Measurements from ENCODE around the gene LDLR.
"Not testable (repeated sequence)": the region's sequence is repeated elsewhere in the genome, so short reads cannot be mapped to it uniquely, and the experiment has no call there.

Gene LDLR

DNA sequence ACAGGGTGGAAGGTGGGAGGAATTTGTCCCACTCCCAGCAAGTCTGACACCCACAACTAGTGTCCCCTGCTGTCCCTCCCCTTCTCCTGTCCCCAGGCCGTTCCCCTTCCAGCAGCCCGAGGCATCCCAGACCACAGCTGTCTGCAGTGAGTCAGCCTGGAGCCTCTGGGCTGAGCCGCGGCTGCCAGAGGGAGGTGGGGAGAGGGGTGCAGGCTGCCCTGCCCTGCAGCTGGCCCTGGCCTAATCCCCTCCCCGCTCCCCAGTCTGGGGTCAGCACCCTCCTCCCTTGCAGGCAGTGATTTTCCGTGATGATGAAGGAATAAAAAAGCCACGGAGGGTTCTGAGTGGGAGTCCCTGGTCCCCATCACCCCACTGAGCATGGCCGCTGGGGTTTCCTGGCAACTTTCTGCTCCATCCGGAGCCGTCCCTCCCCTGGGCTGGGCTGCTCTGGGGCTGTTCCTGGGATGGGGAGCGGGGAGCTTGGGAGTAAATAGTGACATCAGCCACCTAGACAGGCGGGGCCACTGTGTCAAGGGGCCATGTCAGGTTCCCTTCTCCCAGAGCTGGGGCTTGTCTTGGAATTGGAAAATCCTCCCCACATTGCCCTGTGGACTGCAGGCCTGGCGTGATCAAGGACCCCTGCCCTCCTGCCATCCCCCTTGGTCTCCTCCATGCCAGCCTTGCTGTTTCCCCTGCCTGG, 49.5 kb downstream of the LDLR start:
- Histone ChIP-seq H3K4me3 (peak overlapping the region; percentile 12), H3K9me3 (ENCODE audit: low read depth, low read length) (no peaks in the 10 kb centered on the region), H3K27ac (peak overlapping the region; percentile 42; the same call in 1 of the 2 replicates), H3K36me3 (ENCODE audit: insufficient read depth, low read length) (no peaks in the 10 kb centered on the region), H3K9ac (ENCODE audit: insufficient read length) (no peak overlapping the region)
- peak; percentile 19 for TF ChIP-seq FOXP2 (optimal IDR thresholded peaks at IDR 0.05; ENCODE audit: control extremely low read depth, extremely low read length, insufficient read depth)
- no peak; the same call in 1 of the 2 replicates for TF ChIP-seq POLR2AphosphoS5 (IDR thresholded peaks at IDR 0.05; ENCODE audit: borderline replicate concordance, low read depth, low read length)
- DNase-seq (ENCODE audit: low read depth, low spot score), result no peak

- H3K27ac ChIP-seq; H3K9ac ChIP-seq (ENCODE audit: insufficient read length); H3K36me3 ChIP-seq (ENCODE audit: insufficient read depth, low read length); H3K4me3 ChIP-seq; H3K9me3 ChIP-seq (ENCODE audit: low read depth, low read length); DNase-seq (ENCODE audit: low read depth, low spot score): not testable (repeated sequence)
Measured at GRCh38 chr19:11140023-11140538, 50.8 kb downstream of the LDLR start.

- Histone ChIP-seq H3K9ac (ENCODE audit: insufficient read length) (no peak overlapping the region), H3K4me3 (no peak overlapping the region), H3K36me3 (ENCODE audit: insufficient read depth, low read length) (peaks cover 8% of the 10 kb centered on the region), H3K27ac (no peak overlapping the region), H3K9me3 (ENCODE audit: low read depth, low read length) (no peaks in the 10 kb centered on the region)
- no peak for DNase-seq (ENCODE audit: low read depth, low spot score)
- no peak for TF ChIP-seq POLR2AphosphoS5 (IDR thresholded peaks at IDR 0.05; ENCODE audit: borderline replicate concordance, low read depth, low read length)
- TF ChIP-seq EZH2 (IDR thresholded peaks at IDR 0.05), result no peak
- no peak for TF ChIP-seq FOXP2 (optimal IDR thresholded peaks at IDR 0.05; ENCODE audit: control extremely low read depth, extremely low read length, insufficient read depth)
Measured at GRCh38 chr19:11140896-11141295, 51.6 kb downstream of the LDLR start.

DNA sequence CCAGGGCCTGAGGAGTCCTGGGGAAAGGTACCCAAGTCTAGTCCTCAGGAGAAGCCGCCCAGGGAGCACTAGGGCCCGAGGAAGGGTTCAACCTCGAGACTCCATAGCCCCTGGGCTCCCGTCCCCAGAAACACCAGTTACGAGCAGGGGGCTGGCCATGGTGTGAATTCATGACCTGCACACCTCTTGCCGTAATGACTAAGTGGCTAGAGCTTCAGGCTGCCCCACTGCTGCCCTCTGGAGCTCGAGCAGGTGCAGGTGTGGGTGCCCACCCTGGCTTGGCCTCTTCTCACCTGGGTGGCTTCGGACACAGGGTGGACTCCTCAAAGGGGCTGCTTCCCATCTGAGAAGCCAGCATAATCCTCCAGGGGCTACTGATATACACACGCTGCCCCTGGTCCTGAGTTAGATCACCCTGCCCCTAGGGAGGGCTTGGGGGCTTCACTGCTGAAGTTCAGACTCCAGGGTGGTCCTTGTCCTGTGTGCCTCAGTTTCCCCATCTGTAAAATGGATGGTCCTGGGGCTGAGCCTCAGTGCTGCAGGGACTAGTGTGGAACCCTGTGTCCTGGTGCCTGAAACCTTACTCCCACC, 52.8 kb downstream of the LDLR start:
- DNase-seq (ENCODE audit: low read depth, low spot score), result no peak
- H3K9me3 ChIP-seq (ENCODE audit: low read depth, low read length), result no peaks in the 10 kb centered on the region
- no peak overlapping the region for H3K9ac ChIP-seq (ENCODE audit: insufficient read length)
- H3K4me3 ChIP-seq, result no peak overlapping the region
- H3K36me3 ChIP-seq (ENCODE audit: insufficient read depth, low read length), result peaks cover 15% of the 10 kb centered on the region
- TF ChIP-seq FOXP2 (optimal IDR thresholded peaks at IDR 0.05; ENCODE audit: control extremely low read depth, extremely low read length, insufficient read depth) (no peak), EZH2 (IDR thresholded peaks at IDR 0.05) (no peak), POLR2AphosphoS5 (IDR thresholded peaks at IDR 0.05; ENCODE audit: borderline replicate concordance, low read depth, low read length) (no peak; the same call in 1 of the 2 replicates)
- no peak overlapping the region for H3K27ac ChIP-seq

DNA sequence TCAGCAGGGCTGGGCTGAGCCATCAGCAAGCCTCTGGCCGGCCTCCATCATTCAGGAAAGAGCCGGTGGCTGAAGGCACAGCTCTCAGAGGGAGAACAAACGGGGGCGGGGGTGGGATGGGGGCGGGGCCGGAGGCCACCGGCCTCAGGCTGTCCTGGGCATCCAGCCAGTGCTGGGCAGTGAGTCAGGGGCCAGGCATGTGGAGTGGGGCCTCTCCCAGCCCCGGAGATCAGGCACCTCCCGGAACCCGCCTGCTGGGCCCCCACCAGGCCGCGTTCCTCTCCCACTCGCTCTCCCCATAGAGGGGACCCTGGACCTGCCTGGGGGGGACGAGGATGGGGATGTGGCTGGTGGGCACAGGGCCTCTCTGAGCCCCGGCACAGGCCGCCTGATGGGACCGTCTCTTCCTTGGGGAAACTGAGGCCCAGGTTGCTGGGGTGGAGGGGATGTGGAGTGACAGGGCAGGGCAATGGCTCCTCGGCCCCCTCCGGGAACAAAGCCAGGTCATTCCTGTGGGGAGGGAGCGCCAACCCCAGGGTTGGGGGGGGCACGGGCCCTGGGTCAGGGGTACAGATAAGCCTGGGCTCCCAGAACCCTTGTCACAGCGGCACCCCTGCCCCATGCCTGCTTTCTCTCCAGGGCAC, 53.4 kb downstream of the LDLR start:
- H3K36me3 ChIP-seq (ENCODE audit: insufficient read depth, low read length), result peaks cover 21% of the 10 kb centered on the region
- H3K4me3 ChIP-seq, result peak overlapping the region; percentile 45
- H3K27ac ChIP-seq, result peak overlapping the region; percentile 62; the same call in 1 of the 2 replicates
- DNase-seq (ENCODE audit: low read depth, low spot score), result no peak
- no peak for TF ChIP-seq POLR2AphosphoS5 (IDR thresholded peaks at IDR 0.05; ENCODE audit: borderline replicate concordance, low read depth, low read length)
- no peak for TF ChIP-seq EZH2 (IDR thresholded peaks at IDR 0.05)
- peak; percentile 2 for TF ChIP-seq FOXP2 (optimal IDR thresholded peaks at IDR 0.05; ENCODE audit: control extremely low read depth, extremely low read length, insufficient read depth)
- H3K9ac ChIP-seq (ENCODE audit: insufficient read length), result peak overlapping the region; percentile 22
- H3K9me3 ChIP-seq (ENCODE audit: low read depth, low read length), result no peaks in the 10 kb centered on the region

GRCh38 chr19:11145536-11145924, 56.3 kb downstream of the LDLR start:
- no peaks in the 10 kb centered on the region for H3K9me3 ChIP-seq (ENCODE audit: low read depth, low read length)
- H3K9ac ChIP-seq (ENCODE audit: insufficient read length), result no peak overlapping the region
- DNase-seq (ENCODE audit: low read depth, low spot score), result no peak
- peaks cover 34% of the 10 kb centered on the region for H3K36me3 ChIP-seq (ENCODE audit: insufficient read depth, low read length)
- H3K27ac ChIP-seq, result 0 out of 2 replicates have a peak overlapping the region, but pooled peaks have one; percentile 59
- no peak overlapping the region for H3K4me3 ChIP-seq
- TF ChIP-seq FOXP2 (optimal IDR thresholded peaks at IDR 0.05; ENCODE audit: control extremely low read depth, extremely low read length, insufficient read depth), result no peak
- TF ChIP-seq POLR2AphosphoS5 (IDR thresholded peaks at IDR 0.05; ENCODE audit: borderline replicate concordance, low read depth, low read length), result no peak
- TF ChIP-seq EZH2 (IDR thresholded peaks at IDR 0.05), result no peak

DNA sequence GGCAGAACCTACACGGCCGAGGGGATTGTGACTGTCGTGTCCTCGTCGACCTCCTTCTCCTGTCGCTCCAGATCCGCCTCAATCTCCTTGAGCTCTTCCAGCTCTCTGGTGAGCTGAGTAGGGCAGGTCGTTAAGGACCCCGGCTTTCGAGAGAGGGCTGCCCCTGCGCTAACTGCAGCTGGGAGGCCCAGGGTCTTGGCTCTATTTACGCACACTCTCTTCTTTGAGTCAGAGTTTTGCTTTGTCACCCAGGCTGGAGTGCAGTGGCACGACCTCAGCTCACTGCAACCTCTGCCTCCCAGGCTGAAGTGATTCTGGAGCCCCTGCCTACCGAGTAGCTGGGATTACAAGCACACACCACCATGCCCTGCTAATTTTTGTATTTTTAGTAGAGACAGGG, 58.7 kb downstream of the LDLR start:
- Histone ChIP-seq H3K4me3 (no peak overlapping the region), H3K36me3 (ENCODE audit: insufficient read depth, low read length) (peaks cover 45% of the 10 kb centered on the region), H3K9me3 (ENCODE audit: low read depth, low read length) (no peaks in the 10 kb centered on the region), H3K27ac (no peak overlapping the region), H3K9ac (ENCODE audit: insufficient read length) (no peak overlapping the region)
- DNase-seq (ENCODE audit: low read depth, low spot score), result no peak
- TF ChIP-seq POLR2AphosphoS5 (IDR thresholded peaks at IDR 0.05; ENCODE audit: borderline replicate concordance, low read depth, low read length), result no peak
- TF ChIP-seq EZH2 (IDR thresholded peaks at IDR 0.05), result no peak
- no peak for TF ChIP-seq FOXP2 (optimal IDR thresholded peaks at IDR 0.05; ENCODE audit: control extremely low read depth, extremely low read length, insufficient read depth)

GRCh38 chr19:11151181-11151580, 61.9 kb downstream of the LDLR start:
- H3K9me3 ChIP-seq (ENCODE audit: low read depth, low read length), result no peaks in the 10 kb centered on the region
- peaks cover 34% of the 10 kb centered on the region for H3K36me3 ChIP-seq (ENCODE audit: insufficient read depth, low read length)
- no peak for DNase-seq (ENCODE audit: low read depth, low spot score)
- H3K4me3 ChIP-seq, result no peak overlapping the region
- no peak overlapping the region for H3K9ac ChIP-seq (ENCODE audit: insufficient read length)
- no peak overlapping the region for H3K27ac ChIP-seq
- no peak for TF ChIP-seq EZH2 (IDR thresholded peaks at IDR 0.05)
- TF ChIP-seq FOXP2 (optimal IDR thresholded peaks at IDR 0.05; ENCODE audit: control extremely low read depth, extremely low read length, insufficient read depth), result no peak
- TF ChIP-seq POLR2AphosphoS5 (IDR thresholded peaks at IDR 0.05; ENCODE audit: borderline replicate concordance, low read depth, low read length), result no peak
